K562 (cell line): ENCODE data around the gene TTC27. TPM values are rescaled to one million over a fixed set of nuclear protein-coding genes. Genes with fewer than 3 reads are reported as not detected.

Experiments used
- ARID1B ChIP-seq: fragments of 450-650 bp; IDR thresholded peaks from 2 replicates; pipeline ENCODE4 v1.6.1; 2016; ENCODE audit warnings: antibody characterized with exemption, mild to moderate bottlenecking, inconsistent platforms
- ETV1 ChIP-seq: fragments of 450-650 bp; conservative IDR thresholded peaks from 2 replicates; pipeline ENCODE4 v1.6.1; 2016; ENCODE audit warnings: missing genetic modification characterization, control low read depth, low read depth, missing compliant biosample characterization
- ETV6 ChIP-seq, 3 experiments: fragments of 150-350 bp in 1 of 3; sonication (generic) in 1 of 3; formaldehyde crosslinking in 1 of 3; IDR thresholded peaks; 2 replicates each; pipeline versions ENCODE4 v1.6.1 to v1.8.0; 2014 to 2022; ENCODE audit warnings: borderline replicate concordance in 2 of 3, low read depth in 2 of 3, antibody characterized with exemption in 1 of 3, low read length in 1 of 3, mild to moderate bottlenecking in 1 of 3, missing genetic modification reagents in 1 of 3
- HDAC3 ChIP-seq: fragments of 450-650 bp; IDR thresholded peaks from 2 replicates; pipeline ENCODE4 v1.6.1; 2018; ENCODE audit warnings: borderline replicate concordance, mild to moderate bottlenecking, moderate library complexity; ENCODE audit not compliant: partially characterized antibody
- HMG20B ChIP-seq: fragments of 250-450 bp; sonication (Bioruptor Pico); IDR thresholded peaks from 2 replicates; pipeline ENCODE4 v1.5.0; 2021; ENCODE audit warnings: mild to moderate bottlenecking
- KDM1A ChIP-seq, 2 experiments: fragments of 450-650 bp; IDR thresholded peaks; 2 replicates each; pipeline ENCODE4 v1.6.1; 2016; ENCODE audit warnings: mild to moderate bottlenecking in 2 of 2
- MAFK ChIP-seq: IDR thresholded peaks from 2 replicates; pipeline ENCODE4 v1.6.1; 2011; ENCODE audit warnings: low read length, improper control_type of control experiment
- MCM2 ChIP-seq: fragments of 450-650 bp; IDR thresholded peaks from 2 replicates; pipeline ENCODE4 v1.6.1; 2017; ENCODE audit warnings: low read depth, mild to moderate bottlenecking
- MTA2 ChIP-seq: fragments of 450-650 bp; IDR thresholded peaks from 2 replicates; pipeline ENCODE4 v1.6.1; 2016; ENCODE audit warnings: low read depth
- MXI1 ChIP-seq: IDR thresholded peaks from 2 replicates; pipeline ENCODE4 v1.6.1; 2011; ENCODE audit warnings: low read depth, mild to moderate bottlenecking, improper control_type of control experiment, low read length
- MYC ChIP-seq, 2 experiments: fragments of 250-450 bp in 1 of 2; sonication (Bioruptor Pico) in 1 of 2; IDR thresholded peaks; 2 replicates each; pipeline versions ENCODE4 v1.5.1 to v1.6.1; 2012 to 2021; ENCODE audit warnings: low read depth in 2 of 2, borderline replicate concordance in 1 of 2, improper control_type of control experiment in 1 of 2, low read length in 1 of 2, mild to moderate bottlenecking in 1 of 2, moderate library complexity in 1 of 2
- NCOA6 ChIP-seq: fragments of 450-650 bp; IDR thresholded peaks from 2 replicates; pipeline ENCODE4 v1.6.1; 2017; ENCODE audit warnings: mild to moderate bottlenecking
- RFX1 ChIP-seq: fragments of 450-650 bp; IDR thresholded peaks from 2 replicates; pipeline ENCODE4 v1.6.1; 2016; ENCODE audit warnings: mild to moderate bottlenecking, moderate library complexity
- SMAD3 ChIP-seq: fragments of 450-650 bp; formaldehyde crosslinking; conservative IDR thresholded peaks from 2 replicates; pipeline ENCODE4 v1.4.0; 2020; ENCODE audit warnings: mild to moderate bottlenecking
- ZFPM2 ChIP-seq: fragments of 250-450 bp; sonication (Bioruptor Pico); IDR thresholded peaks from 2 replicates; pipeline ENCODE4 v1.5.1; 2022; ENCODE audit warnings: mild to moderate bottlenecking
- polyA plus RNA-seq, 8 experiments: library from polyadenylated mRNA; depleted of rRNA in 4 of 8; stranded (reverse) in 5 of 8; unstranded in 3 of 8; fragments of >200 nt; fragmentation: Nextera tagmentation in 2 of 8; fragmentation: Illumina TruSeq in 1 of 8; extraction: Ambion mirVana in 2 of 8; extraction: Trizol in 1 of 8; gene quantifications; 2 replicates each; pipeline versions ENCODE4 v1.2.1 to v1.2.3, GENCODE V29; 2011 to 2014; ENCODE audit warnings: inconsistent platforms in 1 of 8, missing spikeins in 1 of 8
- total RNA-seq, 7 experiments: library from RNA; depleted of rRNA in 6 of 7; stranded (reverse); fragments of >200 nt in 6 of 7; fragmentation: Illumina TruSeq in 2 of 7; extraction: Trizol in 2 of 7; gene quantifications; 2 replicates each; pipeline versions ENCODE4 v1.2.1 to v1.2.3, GENCODE V29; 2011 to 2021; ENCODE audit warnings: low replicate concordance in 1 of 7
- TF ChIP-seq, protein P1 (sequence below): fragments of 200-800 bp; sonication (Bioruptor generic); IDR thresholded peaks from 2 replicates; pipeline ENCODE4 v1.6.1; 2017; ENCODE audit warnings: missing genetic modification characterization, missing compliant biosample characterization
- TF ChIP-seq, protein P2 (sequence below), 2 experiments: fragments of 450-650 bp in 1 of 2; sonication (generic) in 1 of 2; formaldehyde crosslinking; conservative IDR thresholded peaks; 2 replicates each; pipeline versions ENCODE4 v1.4.0 to v1.8.1; 2020 to 2022; ENCODE audit warnings: mild to moderate bottlenecking in 1 of 2, missing genetic modification reagents in 1 of 2
- TF ChIP-seq, protein P3 (sequence below): fragments of 450-650 bp; formaldehyde crosslinking; conservative IDR thresholded peaks from 2 replicates; pipeline ENCODE4 v1.4.0; 2022; ENCODE audit warnings: mild to moderate bottlenecking, missing genetic modification characterization
- TF ChIP-seq, protein P4 (sequence below), 2 experiments: fragments of 450-650 bp; conservative IDR thresholded peaks; 2 replicates each; pipeline ENCODE4 v1.6.1; 2017; ENCODE audit warnings: mild to moderate bottlenecking in 2 of 2, moderate library complexity in 2 of 2
- TF ChIP-seq, protein P5 (sequence below): fragments of 250-450 bp; sonication (Bioruptor Pico); IDR thresholded peaks from 2 replicates; pipeline ENCODE4 v1.4.0; 2020; ENCODE audit warnings: mild to moderate bottlenecking, moderate library complexity

Gene TTC27
- total and polyA plus RNA-seq, 9 of the 15 experiments (the other 6 are each of a cell fraction or from before 2014, with no cell fraction given), result 44.3 to 93.4 (median 57.3) TPM

DNA sequence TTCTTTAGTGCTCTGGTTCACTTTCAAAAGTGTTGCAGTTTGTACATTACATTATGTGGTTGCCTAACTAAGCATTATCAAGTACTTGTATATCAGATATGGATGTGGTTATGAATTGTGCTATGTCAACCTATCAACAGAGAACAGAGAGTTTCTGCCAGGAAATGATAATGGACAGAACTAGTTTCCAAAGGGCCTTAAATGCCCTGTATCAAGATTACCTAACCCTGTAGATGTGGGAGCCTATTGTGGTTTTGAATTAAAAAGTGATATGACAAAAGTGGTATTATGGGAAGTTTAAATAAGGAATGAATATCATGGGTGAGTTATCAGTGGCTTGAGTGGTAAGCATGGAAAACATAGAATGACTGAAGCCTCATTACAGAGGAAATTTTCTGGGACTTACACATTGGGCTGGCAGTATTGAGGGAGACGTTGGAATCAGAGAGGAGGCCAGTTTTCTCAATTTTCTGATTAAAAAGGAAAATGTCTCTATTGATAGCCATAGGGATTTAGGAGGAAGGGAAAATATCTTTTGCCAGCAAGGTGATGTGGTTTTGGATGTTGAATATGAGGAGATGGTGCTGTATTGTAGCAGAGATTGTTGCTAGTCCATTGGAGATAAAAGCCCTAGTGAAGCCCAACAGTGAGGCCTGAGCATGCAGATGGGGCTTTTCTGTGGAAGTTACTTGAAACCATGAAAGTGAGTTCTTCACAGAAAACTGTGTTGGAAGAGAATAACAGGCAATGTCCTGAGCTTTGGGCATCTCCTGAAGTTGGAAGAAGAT lies 140.7 kb downstream of the TTC27 start (continued):
- TF ChIP-seq, protein P1, sequence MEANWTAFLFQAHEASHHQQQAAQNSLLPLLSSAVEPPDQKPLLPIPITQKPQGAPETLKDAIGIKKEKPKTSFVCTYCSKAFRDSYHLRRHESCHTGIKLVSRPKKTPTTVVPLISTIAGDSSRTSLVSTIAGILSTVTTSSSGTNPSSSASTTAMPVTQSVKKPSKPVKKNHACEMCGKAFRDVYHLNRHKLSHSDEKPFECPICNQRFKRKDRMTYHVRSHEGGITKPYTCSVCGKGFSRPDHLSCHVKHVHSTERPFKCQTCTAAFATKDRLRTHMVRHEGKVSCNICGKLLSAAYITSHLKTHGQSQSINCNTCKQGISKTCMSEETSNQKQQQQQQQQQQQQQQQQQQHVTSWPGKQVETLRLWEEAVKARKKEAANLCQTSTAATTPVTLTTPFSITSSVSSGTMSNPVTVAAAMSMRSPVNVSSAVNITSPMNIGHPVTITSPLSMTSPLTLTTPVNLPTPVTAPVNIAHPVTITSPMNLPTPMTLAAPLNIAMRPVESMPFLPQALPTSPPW, result peak; percentile 20; the same call in 1 of the 2 replicates
- TF ChIP-seq MTA2, result peak; percentile 96
- TF ChIP-seq ARID1B, result peak; percentile 99
- TF ChIP-seq MAFK, result peak; percentile 28; the same call in 1 of the 2 replicates
- TF ChIP-seq NCOA6, result no peak
- TF ChIP-seq ZFPM2, result no peak
- 0 out of 4 replicates have a peak, but pooled peaks of 1 of the 2 experiments have one; percentile 37 for TF ChIP-seq ETV6 (IDR thresholded peaks at IDR 0.05; ENCODE audit: borderline replicate concordance in 1 of 2, low read depth in 2 of 2, low read length in 1 of 2)
- TF ChIP-seq ETV6 (CRISPR knock-in tag; IDR thresholded peaks at IDR 0.05; ENCODE audit: borderline replicate concordance), result no peak
- TF ChIP-seq, protein P2, sequence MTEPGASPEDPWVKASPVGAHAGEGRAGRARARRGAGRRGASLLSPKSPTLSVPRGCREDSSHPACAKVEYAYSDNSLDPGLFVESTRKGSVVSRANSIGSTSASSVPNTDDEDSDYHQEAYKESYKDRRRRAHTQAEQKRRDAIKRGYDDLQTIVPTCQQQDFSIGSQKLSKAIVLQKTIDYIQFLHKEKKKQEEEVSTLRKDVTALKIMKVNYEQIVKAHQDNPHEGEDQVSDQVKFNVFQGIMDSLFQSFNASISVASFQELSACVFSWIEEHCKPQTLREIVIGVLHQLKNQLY (CRISPR knock-in tag; conservative IDR thresholded peaks at IDR 0.05), result no peak
- peak; percentile 75; the same call in 1 of the 2 replicates for TF ChIP-seq SMAD3 (CRISPR knock-in tag)
- TF ChIP-seq, protein P3, sequence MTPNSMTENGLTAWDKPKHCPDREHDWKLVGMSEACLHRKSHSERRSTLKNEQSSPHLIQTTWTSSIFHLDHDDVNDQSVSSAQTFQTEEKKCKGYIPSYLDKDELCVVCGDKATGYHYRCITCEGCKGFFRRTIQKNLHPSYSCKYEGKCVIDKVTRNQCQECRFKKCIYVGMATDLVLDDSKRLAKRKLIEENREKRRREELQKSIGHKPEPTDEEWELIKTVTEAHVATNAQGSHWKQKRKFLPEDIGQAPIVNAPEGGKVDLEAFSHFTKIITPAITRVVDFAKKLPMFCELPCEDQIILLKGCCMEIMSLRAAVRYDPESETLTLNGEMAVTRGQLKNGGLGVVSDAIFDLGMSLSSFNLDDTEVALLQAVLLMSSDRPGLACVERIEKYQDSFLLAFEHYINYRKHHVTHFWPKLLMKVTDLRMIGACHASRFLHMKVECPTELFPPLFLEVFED, result no peak
- TF ChIP-seq, protein P4, sequence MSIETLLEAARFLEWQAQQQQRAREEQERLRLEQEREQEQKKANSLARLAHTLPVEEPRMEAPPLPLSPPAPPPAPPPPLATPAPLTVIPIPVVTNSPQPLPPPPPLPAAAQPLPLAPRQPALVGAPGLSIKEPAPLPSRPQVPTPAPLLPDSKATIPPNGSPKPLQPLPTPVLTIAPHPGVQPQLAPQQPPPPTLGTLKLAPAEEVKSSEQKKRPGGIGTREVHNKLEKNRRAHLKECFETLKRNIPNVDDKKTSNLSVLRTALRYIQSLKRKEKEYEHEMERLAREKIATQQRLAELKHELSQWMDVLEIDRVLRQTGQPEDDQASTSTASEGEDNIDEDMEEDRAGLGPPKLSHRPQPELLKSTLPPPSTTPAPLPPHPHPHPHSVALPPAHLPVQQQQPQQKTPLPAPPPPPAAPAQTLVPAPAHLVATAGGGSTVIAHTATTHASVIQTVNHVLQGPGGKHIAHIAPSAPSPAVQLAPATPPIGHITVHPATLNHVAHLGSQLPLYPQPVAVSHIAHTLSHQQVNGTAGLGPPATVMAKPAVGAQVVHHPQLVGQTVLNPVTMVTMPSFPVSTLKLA (conservative IDR thresholded peaks at IDR 0.05), result peak; percentile 25 to 37; a peak in 2 of 4 replicates
- TF ChIP-seq KDM1A (IDR thresholded peaks at IDR 0.05), result peak; percentile 84 to 88
- TF ChIP-seq, protein P5, sequence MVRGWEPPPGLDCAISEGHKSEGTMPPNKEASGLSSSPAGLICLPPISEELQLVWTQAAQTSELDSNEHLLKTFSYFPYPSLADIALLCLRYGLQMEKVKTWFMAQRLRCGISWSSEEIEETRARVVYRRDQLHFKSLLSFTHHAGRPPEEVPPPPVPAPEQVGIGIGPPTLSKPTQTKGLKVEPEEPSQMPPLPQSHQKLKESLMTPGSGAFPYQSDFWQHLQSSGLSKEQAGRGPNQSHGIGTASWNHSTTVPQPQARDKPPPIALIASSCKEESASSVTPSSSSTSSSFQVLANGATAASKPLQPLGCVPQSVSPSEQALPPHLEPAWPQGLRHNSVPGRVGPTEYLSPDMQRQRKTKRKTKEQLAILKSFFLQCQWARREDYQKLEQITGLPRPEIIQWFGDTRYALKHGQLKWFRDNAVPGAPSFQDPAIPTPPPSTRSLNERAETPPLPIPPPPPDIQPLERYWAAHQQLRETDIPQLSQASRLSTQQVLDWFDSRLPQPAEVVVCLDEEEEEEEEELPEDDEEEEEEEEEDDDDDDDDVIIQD (CRISPR knock-in tag), result no peak
- TF ChIP-seq MXI1, result peak; percentile 27; the same call in 1 of the 2 replicates
- no peak for TF ChIP-seq MCM2
- TF ChIP-seq ETV1 (tag), result peak; percentile 93
- peak; percentile 92 for TF ChIP-seq HDAC3
- no peak for TF ChIP-seq HMG20B (CRISPR knock-in tag)
- 0 out of 2 replicates have a peak, but pooled peaks have one; percentile 11 for TF ChIP-seq MYC (IDR thresholded peaks at IDR 0.05; ENCODE audit: low read depth, low read length)
- TF ChIP-seq MYC (CRISPR knock-in tag; IDR thresholded peaks at IDR 0.05; ENCODE audit: borderline replicate concordance, low read depth), result no peak
- peak; percentile 34; the same call in 1 of the 2 replicates for TF ChIP-seq RFX1
